Upper lobe of left lung (tissue), 4 donors: ENCODE measurements around the gene ACER2.

Experiments
- CTCF ChIP-seq, 6 experiments: fragments of 450-650 bp in 4 of 6; fragments of 200-600 bp in 2 of 6; sonication (generic) in 2 of 6; IDR thresholded peaks; one replicate each; pipeline ENCODE4 v1.5.1; 2016 to 2019; ENCODE audit warnings: antibody characterized with exemption in 6 of 6
- EP300 ChIP-seq, 4 donors: sonication (generic); formaldehyde crosslinking; IDR thresholded peaks; one replicate each; pipeline ENCODE4 v1.5.1; 2017; ENCODE audit warnings: antibody characterized with exemption in 4 of 4, control low read depth in 2 of 4
- POLR2A ChIP-seq, 4 donors: fragments of 450-650 bp; IDR thresholded peaks; one replicate each; pipeline ENCODE4 v1.5.1; 2016 to 2017; ENCODE audit warnings: antibody characterized with exemption in 4 of 4, mild to moderate bottlenecking in 2 of 4
- POLR2AphosphoS5 ChIP-seq, 2 donors: sonication (generic); formaldehyde crosslinking; IDR thresholded peaks; one replicate each; pipeline ENCODE4 v1.5.1; 2017; ENCODE audit warnings: antibody characterized with exemption in 2 of 2

GRCh38 chr9:19378647-19379046 lies 30.2 kb upstream of the ACER2 start:
- TF ChIP-seq CTCF (IDR thresholded peaks at IDR 0.05) (no peak), POLR2AphosphoS5 (IDR thresholded peaks at IDR 0.05) (no peak), EP300 (IDR thresholded peaks at IDR 0.05) (no peak), POLR2A (IDR thresholded peaks at IDR 0.05) (no peak)
